Measurements from ENCODE around the gene OPRL1.

DNA sequence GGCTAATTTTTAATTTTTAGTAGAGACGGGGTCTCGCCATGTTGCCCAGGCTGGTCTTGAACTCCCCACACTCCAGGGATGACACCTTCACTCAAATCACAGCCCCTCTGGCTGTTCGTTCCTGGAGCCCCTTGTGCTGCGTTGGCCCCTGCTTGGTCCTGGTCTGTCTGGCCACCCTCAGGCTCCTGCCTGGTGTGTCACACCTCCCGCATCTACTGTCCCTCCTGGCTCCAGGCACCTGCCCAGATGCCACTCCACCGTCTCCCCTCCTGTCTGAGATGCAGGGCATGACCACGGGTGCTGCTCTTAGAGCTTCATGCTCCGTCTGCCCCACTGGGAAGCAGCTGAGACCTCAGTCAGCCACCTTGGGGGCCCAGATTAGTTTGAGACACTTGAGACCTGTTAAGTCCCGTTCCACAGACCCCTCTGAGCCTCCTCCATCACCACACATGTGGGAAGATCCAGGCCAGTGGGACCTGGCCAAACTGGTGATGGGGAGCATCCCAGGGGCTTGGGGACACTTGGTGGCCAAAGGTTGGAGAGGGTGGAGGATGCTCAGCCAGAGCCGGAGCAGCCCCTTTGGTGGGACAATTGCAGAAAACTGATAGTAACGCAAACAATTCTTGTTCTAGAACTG is 49.4 kb downstream of the OPRL1 start:
- TF ChIP-seq, protein P1, sequence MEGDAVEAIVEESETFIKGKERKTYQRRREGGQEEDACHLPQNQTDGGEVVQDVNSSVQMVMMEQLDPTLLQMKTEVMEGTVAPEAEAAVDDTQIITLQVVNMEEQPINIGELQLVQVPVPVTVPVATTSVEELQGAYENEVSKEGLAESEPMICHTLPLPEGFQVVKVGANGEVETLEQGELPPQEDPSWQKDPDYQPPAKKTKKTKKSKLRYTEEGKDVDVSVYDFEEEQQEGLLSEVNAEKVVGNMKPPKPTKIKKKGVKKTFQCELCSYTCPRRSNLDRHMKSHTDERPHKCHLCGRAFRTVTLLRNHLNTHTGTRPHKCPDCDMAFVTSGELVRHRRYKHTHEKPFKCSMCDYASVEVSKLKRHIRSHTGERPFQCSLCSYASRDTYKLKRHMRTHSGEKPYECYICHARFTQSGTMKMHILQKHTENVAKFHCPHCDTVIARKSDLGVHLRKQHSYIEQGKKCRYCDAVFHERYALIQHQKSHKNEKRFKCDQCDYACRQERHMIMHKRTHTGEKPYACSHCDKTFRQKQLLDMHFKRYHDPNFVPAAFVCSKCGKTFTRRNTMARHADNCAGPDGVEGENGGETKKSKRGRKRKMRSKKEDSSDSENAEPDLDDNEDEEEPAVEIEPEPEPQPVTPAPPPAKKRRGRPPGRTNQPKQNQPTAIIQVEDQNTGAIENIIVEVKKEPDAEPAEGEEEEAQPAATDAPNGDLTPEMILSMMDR (IDR thresholded peaks at IDR 0.05): no peak
- TF ChIP-seq, protein P2, sequence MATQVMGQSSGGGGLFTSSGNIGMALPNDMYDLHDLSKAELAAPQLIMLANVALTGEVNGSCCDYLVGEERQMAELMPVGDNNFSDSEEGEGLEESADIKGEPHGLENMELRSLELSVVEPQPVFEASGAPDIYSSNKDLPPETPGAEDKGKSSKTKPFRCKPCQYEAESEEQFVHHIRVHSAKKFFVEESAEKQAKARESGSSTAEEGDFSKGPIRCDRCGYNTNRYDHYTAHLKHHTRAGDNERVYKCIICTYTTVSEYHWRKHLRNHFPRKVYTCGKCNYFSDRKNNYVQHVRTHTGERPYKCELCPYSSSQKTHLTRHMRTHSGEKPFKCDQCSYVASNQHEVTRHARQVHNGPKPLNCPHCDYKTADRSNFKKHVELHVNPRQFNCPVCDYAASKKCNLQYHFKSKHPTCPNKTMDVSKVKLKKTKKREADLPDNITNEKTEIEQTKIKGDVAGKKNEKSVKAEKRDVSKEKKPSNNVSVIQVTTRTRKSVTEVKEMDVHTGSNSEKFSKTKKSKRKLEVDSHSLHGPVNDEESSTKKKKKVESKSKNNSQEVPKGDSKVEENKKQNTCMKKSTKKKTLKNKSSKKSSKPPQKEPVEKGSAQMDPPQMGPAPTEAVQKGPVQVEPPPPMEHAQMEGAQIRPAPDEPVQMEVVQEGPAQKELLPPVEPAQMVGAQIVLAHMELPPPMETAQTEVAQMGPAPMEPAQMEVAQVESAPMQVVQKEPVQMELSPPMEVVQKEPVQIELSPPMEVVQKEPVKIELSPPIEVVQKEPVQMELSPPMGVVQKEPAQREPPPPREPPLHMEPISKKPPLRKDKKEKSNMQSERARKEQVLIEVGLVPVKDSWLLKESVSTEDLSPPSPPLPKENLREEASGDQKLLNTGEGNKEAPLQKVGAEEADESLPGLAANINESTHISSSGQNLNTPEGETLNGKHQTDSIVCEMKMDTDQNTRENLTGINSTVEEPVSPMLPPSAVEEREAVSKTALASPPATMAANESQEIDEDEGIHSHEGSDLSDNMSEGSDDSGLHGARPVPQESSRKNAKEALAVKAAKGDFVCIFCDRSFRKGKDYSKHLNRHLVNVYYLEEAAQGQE (IDR thresholded peaks at IDR 0.05; ENCODE audit: insufficient read depth in 1 of 2, low read depth in 2 of 2, low read length in 1 of 2): no peak
- TF ChIP-seq POLR2AphosphoS5 (IDR thresholded peaks at IDR 0.05; ENCODE audit: low read depth, low read length) (no peak), SIN3A (IDR thresholded peaks at IDR 0.05; ENCODE audit: borderline replicate concordance, insufficient read depth, low read depth, low read length) (no peak)

Measured in Panc1 (cell line).